Measurements from ENCODE around the gene PRSS22.

Gene PRSS22

DNA sequence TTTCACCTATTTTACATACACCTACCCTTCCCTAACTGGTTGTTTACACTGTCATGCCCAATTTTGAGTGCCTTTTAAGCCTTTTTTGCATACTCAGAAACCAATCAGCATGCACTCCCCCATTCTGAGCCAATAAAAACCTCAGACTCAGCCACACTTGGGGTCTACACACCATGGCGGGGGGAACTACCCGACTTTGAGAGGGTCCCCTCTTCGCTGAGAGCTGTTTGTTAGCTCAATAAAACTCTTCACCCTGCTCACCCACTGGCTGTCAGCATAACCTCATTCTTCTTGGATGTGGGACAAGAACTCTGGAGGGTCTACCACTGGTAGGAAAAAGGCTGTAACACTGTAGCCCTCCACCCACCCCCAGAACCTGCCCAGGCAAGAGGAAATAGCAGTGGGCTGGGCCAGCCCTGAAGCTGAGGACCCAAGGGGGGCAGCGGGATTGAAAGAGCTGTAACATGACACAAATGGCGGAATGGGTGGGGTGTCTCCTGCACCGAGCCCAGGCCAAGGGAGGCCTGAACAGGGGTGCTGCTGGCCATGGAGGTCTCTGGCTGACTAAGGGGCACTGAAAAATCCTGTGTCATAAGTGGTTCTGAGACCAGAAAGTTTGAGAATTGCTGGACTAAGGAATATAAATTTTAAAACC, 22.0 kb upstream of the PRSS22 start:
- no peak for DNase-seq

DNA sequence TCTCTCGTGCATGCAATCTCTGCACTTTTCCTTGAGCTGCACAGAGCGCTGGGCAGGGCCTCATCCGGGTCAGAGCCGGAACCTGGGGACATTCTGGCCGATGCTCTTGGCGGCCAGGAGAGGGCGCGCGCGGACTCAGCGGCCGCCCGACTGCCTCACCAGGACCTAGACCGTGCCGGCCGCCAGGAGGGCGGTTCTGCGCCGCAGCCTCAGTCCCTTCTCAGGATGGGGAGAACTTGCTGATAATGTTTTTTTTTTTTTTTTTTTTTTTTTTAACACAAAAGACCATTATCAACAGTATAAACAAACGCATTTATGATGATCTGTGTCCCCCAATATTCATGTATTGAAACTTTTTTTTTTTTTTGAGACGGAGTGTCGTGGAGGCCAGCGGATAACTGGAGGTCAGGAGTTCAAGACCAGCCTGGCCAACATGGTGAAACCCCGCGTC, 17.0 kb upstream of the PRSS22 start:
- peak; percentile 15 to 74 for DNase-seq

DNA sequence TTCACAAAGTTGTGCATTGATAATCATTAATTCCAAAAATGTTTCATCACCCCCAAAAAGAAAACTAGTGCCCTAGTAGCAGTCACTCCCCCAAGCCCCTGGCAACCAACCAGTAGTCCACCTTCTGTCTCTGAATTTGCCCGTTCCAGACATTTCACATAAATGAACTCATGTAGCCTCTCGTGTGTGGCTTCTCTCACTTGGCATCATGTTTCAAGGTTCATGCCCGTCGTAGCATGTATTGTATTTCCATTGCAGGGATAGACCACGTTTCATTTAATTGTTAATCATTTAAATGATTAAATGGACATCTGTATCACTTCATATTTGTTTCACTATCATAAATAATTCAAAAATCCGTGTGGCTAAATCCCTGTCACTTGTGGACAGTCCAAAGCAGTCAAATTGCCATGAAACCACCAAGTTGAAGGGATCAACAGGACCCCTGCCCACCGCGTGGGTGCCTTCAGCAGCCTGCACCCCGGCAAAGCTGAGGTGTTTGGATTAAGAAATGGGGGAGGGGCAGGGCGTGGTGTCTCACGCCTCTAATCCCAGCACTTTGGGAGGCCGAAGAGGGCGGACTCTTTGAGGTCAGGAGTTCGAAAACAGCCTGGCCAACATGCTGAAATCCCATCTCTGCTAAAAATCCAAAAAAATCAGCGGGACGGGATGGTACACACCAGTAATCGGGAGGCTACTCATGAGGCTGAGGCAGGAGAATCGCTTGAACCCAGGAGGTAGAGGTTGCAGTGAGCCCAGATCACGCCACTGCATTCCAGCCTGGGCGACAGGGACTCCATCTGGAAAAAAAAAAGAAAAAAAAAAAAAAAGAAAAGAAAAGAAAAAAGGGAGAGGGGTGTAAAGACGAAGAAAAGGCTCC, 16.3 kb upstream of the PRSS22 start:
- peak in 1 of 2 experiments; percentile 25 for DNase-seq

DNA sequence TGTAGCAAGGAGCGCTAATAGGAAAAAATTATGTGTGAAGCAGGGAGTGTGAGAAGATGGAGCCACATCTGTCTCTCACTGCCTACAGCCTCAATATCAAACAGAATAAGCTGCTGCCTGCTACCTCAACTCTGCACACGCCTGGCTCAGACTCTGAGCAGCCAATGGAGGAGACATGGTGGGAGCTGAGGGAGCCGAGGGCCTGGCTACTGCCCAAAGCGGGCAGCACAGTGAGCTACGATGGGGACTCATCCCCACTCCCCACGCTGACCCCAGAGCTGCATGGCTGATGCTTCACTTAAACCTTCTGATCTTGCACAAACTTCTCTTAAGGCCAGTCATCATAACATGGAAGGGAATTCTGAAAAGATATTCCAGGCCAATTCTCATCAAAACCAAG, 14.0 kb upstream of the PRSS22 start:
- no peak for DNase-seq

DNA sequence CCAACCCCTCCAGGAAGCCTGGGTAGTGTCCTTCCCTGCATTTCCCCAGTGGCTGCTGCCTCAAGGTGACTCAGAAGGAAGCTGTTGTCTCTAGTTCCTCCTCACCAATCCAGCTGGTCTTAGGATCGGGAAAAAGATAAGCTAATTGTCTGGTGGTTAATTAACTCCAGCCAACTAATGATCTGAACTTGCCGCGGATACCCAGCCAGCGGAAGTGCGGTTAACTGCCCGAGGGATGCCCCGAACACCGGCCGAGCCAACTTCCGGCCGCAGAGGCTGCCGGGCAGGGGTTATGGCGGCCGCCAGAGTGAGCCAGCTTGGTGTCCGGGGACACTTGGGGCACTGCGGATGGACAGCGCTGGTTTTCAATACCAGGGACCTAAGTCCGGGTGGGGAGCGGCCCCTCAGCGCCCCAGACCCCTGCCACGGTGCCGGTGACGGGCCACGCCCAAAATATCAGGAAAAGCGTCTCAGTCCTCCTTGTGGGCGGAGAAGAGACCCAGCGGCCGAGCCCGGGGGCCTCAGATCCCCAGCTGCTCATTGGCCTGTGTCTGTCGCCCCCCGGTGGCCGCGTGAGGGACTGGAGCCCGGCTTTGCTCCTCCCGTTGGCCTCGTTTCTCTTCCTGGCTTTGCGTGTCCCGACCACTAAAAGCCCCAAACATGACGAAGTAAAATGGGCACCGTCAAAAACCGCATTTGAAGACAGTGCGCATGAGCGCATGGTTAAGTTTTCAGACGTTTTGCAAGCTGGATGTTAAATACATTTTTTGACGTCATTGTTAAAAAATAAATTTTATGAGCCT, 10.2 kb upstream of the PRSS22 start:
- peak; percentile 84 to 91 for DNase-seq

DNA sequence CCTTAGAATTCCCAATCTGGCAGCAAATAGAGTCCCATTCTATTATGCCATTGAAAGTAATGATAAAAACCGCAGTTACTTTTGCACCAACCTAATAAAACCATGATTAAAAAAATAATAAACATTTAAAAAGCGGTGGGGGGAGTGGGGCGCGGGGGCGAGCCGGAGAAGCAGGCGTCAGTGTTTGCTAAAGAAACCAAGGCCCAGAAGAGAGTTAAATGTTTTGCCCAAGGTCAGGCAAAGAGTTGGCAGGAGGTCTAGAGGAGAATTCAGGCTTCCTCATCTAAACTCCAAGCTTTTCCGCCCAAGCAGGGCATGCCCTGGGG, 9.7 kb upstream of the PRSS22 start:
- DNase-seq, result no peak

DNA sequence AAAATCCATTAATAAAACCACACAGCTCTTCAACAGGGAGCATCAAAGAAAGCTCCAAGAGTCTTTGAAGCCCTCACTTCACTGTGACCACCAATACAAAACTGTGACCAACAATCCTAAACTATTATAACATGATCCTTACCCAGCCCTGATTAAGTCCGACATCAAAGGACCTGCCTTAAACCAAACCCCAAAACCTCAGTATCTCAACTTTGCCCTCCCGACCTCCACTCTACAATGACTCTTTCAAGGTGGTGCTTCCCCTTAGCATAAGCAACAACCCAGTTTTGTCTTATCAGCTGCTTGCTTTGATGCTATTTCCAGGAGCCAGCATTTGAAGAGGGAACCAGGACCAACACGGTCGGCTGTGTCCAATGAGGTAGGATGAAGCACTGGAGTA, 8.5 kb upstream of the PRSS22 start:
- DNase-seq, result no peak

DNA sequence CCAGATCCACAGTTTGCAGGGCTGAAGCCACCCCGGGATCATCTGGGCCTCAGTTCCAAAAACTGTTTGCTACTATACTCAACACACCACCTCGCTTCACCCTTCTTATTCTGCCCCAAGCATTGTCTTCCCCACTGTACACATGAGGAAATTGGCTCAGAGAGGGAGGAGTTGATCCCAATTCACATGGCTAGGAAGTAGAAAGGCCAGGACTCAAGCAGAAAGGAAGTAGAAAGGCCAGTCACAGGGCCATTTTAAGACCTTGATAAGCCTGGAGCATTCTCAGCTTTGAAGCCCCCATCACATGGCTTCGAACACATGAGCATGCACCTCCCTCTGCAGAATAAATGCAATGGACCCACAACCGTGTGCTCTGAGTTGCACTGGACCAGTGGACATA, 7.7 kb upstream of the PRSS22 start:
- DNase-seq, result no peak

DNA sequence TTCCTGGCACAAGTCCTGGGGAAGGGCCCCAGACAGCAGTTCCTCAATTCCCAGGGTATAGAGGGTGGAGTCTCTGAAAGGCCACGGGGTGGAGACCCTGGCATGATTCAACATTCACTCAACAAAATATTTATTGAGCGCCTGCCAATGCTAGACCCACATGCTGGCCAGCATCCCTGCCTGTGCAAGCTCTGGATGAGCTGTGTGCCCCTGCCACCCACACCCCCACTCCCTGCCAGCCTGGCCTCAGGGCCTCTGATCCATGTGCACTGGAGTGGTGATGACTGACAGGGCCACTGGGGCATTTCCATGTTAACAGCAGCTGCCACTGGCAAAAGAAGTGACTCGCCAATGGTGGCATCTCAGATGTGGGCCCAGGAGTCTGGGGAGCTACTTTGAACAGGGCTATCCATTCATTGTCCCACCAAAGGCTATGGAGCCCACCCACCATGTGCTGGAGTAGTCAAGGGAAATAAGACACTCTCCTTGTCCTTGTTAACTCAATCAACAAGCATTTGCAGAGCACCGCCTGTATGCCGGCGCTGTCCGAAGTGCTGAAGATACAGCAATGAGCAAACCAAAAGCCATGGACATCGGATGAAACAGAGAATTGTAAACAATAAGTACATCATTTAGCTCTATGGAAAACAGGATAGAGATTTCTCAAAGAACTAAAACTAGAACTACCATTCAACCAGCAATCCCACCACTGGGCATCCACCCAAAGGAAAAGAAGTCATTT, 3.0 kb upstream of the PRSS22 start:
- peak in 1 of 2 experiments; percentile 14 for DNase-seq

DNA sequence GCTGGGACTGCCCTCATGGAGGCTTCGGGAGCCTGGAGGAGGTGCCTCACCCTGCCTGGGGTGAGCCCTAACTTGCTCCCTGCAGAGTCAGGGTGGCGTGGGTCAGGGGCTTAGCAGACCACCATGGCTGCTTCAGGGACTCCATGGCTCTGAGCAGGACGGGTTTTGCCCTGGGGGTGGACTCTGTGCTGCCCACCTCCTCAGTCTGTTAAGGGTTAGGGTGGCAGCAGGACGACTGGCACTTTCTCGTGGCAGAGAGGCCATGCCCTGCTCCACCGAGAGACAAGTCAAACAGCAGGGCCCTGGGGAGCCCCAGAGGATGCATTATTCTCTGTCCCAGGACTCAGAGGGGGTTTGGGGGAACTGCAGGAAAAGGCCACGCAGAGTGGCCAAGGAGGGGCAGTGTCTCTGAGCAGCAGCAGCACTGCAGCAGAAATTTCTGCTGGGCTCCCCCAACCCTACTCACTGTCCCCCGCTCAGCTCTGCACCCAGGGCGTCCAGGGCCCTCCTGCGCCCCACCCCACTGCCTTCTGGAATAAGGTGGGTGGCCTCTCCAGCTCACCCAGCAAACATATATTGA, 1.8 kb upstream of the PRSS22 start:
- DNase-seq, result no peak

DNA sequence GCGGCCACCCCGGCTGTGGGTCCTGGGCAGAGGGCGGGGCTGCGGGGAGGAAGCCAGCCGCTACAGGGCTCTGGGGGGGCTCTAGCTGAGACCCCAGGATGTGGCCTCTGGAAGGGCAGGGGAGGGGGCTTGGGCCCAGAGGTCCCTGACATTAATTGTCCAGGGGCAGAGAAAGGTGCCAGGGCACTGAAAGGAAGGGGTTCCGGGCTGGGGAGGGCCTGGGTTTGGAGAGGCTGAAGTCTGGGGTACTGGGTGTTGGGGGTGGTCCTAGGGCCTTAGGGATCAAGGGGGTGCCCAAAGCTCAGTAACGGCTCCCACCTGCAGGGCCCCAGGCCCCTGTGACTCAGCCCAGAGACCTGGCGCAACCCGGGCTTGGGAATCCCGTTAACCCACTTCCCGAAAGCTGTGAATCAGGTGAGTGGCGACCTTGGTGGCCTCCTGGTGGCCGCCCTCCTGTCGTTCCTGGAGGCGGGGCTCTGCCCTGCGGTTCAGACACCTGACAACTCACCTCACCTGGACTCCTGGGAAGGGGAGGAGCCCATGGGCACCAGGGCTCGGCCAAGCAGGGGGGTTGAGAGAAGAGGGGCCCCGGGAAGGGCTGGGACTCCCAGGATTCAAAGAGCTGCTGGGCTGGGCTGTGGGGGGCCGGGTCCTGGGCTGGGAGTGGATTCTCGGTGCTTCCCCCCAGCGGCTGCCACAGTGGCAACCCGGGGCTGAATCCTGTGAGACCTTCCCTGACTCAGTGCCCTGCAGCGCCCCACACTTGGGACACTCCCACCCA, 465 bp upstream of the PRSS22 start:
- no peak for DNase-seq

DNA sequence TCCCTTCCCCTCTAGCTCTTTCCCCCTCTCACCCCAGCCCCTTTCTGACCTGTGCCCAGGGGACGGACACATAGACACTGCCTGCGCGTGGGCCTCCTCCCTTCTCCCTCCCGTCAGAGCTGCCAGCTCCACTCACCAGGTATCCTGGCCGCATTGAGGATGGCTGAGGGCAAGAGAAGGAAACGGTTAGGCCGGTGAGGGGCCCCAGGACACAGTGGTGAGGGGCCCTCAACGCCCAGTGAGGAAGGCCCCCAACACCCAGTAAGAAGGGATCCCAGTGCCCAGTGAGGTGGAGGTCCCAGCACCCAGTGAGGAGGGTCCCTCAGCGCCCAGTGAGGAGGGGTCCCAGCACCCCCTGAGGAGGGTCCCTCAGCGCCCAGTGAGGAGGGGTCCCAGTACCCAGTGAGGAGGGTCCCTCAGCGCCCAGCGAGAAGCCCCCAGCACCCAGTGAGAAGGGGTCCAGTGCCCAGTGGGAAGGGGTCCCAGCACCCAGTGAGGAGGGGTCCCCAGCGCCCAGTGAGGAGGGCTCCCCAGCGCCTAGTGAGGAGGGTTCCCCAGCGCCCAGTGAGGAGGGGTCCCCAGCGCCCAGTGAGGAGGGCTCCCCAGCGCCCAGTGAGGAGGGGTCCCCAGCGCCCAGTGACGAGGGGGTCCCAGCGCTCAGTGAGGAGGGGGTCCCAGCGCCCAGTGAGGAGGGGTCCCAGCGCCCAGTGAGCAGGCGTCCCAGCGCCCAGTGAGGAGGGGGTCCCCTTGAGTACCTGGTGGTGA, 1.1 kb downstream of the PRSS22 start:
- DNase-seq, result no peak

DNA sequence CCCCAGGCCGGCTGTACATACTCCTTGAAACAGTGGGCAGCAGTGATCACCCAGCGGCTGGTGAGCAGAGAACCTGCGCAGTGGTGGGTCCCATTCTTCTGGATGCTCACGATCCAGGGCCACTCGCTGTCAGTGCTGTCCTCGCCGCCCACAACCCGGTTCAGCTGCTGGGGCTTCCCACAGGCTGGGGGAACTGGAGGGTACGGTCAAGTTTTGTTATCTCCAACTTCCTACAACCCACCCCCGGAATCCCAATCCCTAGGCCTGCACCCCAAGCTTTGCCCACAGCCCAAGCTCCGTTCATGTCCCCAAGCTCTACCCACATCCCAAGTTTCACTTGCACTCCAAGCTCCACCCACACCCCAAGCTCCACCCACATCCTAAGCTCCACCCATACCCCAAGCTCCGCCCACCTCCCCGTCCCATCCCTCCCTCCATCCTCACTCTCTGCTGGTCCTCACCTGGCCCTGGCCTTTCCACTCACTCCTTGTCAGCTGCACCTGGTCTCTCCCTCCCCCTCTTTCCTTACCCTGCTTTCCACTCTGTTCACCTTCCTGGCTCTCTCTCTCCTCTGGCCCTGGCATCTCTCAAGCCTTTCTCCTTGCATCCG, 1.8 kb downstream of the PRSS22 start:
- DNase-seq, result no peak

DNA sequence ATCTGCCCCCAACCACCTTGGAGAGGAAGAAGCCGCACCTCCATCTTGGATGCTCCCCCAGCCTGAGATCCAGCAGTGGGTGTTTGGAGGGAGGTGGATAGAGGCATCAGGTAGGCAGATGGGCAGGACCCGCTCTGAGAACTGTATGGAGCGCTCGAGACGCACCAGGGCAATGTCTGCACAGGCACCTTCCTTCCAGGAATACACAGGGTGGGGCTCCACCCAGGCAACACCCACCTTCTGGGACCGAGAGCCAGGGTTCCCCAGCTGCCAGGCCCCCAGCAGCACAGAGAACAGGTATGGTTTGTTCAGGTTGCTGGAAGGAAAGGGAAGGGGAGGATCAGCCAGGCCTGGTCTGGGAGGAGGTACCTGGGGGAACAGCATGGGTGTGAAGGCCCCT, 2.4 kb downstream of the PRSS22 start:
- DNase-seq, result no peak

DNA sequence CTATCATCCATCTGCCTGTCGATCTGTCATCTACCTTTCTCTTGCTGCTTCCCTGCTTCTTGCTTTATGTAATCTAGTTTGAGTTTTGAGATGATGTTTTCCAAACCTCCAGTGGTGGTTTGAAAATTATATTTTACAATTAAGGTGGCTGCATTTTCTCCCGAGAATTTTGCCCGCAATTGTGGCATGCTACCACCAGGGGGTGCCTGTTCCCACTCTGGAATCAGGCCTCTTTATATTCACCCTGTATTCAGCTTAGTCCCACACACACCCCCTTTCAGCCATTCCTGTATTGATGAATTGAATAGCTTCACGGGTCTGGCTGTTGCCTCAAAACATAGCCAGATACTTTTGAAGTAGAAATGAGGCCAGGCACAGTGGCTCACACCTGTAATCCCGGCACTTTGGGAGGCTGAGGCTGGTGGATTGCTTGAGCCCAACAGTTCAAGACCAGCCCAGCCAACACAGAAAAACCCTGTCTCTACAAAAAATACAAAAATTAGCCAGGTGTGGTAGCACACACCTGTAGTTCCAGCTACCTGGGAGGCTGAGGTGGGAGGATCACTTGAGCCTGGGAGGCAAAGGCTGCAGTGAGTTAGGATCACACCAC, 3.2 kb downstream of the PRSS22 start:
- no peak for DNase-seq

DNA sequence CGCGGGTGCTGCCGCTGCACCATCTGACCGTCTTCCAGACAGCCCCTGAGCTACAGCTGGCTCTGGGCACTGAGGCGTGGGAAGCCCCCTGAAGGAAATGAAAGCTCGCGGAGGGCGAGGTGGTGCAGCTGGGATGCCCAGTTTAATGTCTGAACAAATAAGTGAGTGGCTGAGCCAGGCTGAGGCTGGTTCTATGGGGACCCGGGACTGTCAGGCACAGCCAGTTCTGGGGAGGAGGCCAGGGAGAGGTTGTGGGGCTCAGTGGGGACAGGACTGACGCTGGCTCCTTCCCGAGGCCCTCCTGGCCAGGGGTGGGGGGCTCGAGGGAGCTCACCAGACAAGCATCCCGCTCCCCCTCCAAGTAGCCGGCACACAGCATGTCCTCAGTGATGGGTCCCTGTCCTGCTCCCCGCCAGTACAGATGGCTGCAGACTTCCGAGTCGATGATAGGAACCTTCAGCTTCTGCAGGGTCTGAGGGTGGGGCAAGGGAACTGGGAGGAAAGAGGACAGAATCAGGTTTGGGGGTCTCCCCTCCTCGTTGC, 4.4 kb downstream of the PRSS22 start:
- DNase-seq, result no peak

DNA sequence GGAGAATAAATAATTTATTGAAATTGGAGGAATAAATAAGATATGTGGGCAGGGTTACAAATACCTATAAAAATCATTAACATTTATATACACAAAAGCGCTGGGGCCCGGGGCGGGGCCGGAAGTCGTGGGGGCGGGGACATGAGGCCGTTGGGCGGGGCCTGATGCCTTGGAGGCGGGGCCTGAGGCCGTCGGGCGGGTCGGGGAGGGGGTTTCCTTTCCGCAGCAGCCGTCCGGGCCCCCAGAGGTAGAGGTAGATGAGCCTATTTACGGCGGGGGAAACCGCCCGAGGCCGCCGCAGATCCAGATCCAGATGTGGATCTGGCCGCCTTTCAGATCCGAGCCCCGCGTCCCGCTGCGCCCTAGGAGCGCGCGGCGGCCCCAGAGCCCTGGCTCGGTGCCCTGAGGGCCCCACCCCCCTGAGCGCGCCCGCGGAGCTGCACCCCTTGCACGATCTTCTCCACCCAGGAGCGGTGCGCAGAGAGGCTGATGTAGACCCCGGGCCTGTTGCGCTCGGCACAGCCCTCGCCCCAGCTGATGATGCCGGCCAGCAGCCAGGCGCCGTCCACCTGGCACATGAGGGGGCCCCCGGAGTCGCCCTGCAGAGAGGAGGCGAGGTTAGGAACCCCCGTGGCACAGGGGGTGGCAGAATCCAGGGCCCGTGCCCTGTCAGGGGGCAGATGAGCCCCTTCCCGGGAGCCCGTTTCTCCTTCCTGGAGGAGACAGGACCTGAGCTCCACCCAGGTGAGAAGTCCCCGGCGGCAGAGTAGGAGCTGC, 5.1 kb downstream of the PRSS22 start:
- no peak for DNase-seq

DNA sequence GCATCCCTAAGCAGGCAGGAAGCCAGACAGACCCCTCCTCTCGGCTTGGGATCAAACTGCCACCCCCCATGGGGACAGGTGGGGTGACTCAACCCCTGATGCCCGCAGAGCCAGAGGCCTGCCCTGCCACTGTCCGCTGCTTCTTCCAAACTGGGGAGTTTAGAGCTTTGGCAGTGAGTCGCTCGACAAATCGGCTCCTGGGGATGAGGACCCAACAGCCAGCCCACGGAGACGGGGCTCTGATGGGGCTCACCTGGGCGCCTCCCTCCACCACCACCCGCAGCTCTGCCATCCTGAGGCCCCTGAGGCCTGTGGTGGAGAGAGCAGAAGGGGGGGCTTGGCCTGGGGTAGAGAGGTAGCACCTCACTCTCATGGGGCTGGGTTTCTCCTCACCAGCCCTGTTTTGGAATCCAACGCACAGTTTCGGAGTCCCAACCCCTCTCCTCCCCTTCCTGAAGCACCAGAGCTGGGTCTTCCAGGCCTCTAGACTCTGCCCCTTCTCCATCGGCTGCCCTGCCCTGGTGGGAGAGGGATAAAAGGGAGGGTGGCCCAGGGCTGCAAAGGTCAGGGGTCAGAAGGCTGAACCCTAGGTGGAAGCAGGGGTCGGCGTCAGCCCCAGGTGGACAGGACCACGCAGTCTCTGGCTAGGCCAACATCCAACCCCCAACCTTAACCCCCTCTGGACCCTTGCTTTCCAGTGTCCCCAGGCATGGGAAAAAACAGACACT, 5.8 kb downstream of the PRSS22 start:
- no peak for DNase-seq
